ENCODE data around the gene ADI1.

GRCh38 chr2:3485166-3485565 is 34.2 kb downstream of the ADI1 start:
- no peak for TF ChIP-seq POLR2A (IDR thresholded peaks at IDR 0.05)
- TF ChIP-seq CTCF (IDR thresholded peaks at IDR 0.05 in 4 of 5, conservative IDR thresholded peaks at IDR 0.05 in 1 of 5) = no peak
